ENCODE results near the gene RAVER1.
A peak's percentile ranks its signal among the peaks of the same experiment; 100 is the strongest.

- TF ChIP-seq POLR2A (IDR thresholded peaks at IDR 0.05; ENCODE audit: low read depth, low read length) (no peak), EZH2 (IDR thresholded peaks at IDR 0.05; ENCODE audit: borderline replicate concordance, low read depth, low read length, severe bottlenecking) (peak; percentile 73), POLR2AphosphoS5 (IDR thresholded peaks at IDR 0.05; ENCODE audit: insufficient read depth, low read depth, low read length) (no peak), GATA2 (IDR thresholded peaks at IDR 0.05; ENCODE audit: insufficient read depth, insufficient read length, low read depth, low read length) (no peak), JUN (IDR thresholded peaks at IDR 0.05; ENCODE audit: borderline replicate concordance, insufficient read depth, insufficient read length, low read depth) (no peak), MYC (IDR thresholded peaks at IDR 0.05; ENCODE audit: low read depth, low read length) (no peak)
- TF ChIP-seq, protein P1, sequence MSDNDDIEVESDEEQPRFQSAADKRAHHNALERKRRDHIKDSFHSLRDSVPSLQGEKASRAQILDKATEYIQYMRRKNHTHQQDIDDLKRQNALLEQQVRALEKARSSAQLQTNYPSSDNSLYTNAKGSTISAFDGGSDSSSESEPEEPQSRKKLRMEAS (IDR thresholded peaks at IDR 0.05; ENCODE audit: insufficient read depth, insufficient read length), result no peak
- TF ChIP-seq, protein P2, sequence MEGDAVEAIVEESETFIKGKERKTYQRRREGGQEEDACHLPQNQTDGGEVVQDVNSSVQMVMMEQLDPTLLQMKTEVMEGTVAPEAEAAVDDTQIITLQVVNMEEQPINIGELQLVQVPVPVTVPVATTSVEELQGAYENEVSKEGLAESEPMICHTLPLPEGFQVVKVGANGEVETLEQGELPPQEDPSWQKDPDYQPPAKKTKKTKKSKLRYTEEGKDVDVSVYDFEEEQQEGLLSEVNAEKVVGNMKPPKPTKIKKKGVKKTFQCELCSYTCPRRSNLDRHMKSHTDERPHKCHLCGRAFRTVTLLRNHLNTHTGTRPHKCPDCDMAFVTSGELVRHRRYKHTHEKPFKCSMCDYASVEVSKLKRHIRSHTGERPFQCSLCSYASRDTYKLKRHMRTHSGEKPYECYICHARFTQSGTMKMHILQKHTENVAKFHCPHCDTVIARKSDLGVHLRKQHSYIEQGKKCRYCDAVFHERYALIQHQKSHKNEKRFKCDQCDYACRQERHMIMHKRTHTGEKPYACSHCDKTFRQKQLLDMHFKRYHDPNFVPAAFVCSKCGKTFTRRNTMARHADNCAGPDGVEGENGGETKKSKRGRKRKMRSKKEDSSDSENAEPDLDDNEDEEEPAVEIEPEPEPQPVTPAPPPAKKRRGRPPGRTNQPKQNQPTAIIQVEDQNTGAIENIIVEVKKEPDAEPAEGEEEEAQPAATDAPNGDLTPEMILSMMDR (IDR thresholded peaks at IDR 0.05; ENCODE audit: extremely low read depth in 1 of 2, insufficient read depth in 1 of 2, low read depth in 1 of 2, low read length in 2 of 2), result no peak
Measured at GRCh38 chr19:10292789-10293636, 40.3 kb downstream of the RAVER1 start.

All from endothelial cell of umbilical vein (primary cell).